ENCODE results near the gene CEP112. TPM values are rescaled to one million over a fixed set of nuclear protein-coding genes. Genes with fewer than 3 reads are reported as not detected.

Gene CEP112
- total and polyA plus RNA-seq, 8 donors: 15.1 to 23.8 (median 19.7) TPM

GRCh38 chr17:66129759-66130158 is 62.2 kb downstream of the CEP112 start:
- intact Hi-C loops (cut with DNase I): no loop called here
- H3K27ac ChIP-seq: no peak overlapping the region
- no peaks in the 10 kb centered on the region for H3K9me3 ChIP-seq
- H3K4me1 ChIP-seq: no peaks in the 10 kb centered on the region
- no peak for DNase-seq
- no peaks in the 10 kb centered on the region for H3K27me3 ChIP-seq
- H3K36me3 ChIP-seq: no peaks in the 10 kb centered on the region
- no peak for TF ChIP-seq CTCF (IDR thresholded peaks at IDR 0.05)
- no peak for ATAC-seq
- H3K4me3 ChIP-seq: no peak overlapping the region

- no peaks in the 10 kb centered on the region for H3K36me3 ChIP-seq
- intact Hi-C loops (cut with DNase I): no loop called here
Observed at GRCh38 chr17:66126231-66126630, 65.7 kb downstream of the CEP112 start.

GRCh38 chr17:66123163-66123562 is 68.8 kb downstream of the CEP112 start:
- H3K9me3 ChIP-seq: peaks cover 0 to 7% of the 10 kb centered on the region in 2 donors
- DNase-seq (no peak), ATAC-seq (peak; percentile 57)
- no peaks in the 10 kb centered on the region for H3K36me3 ChIP-seq
- no peaks in the 10 kb centered on the region for H3K27me3 ChIP-seq
- no peak overlapping the region for H3K27ac ChIP-seq
- TF ChIP-seq CTCF (IDR thresholded peaks at IDR 0.05): no peak
- no peaks in the 10 kb centered on the region for H3K4me1 ChIP-seq
- intact Hi-C loops (cut with DNase I): no loop called here
- no peak overlapping the region for H3K4me3 ChIP-seq

More at GRCh38 chr17:66126231-66126630, 65.7 kb downstream of the CEP112 start:
- no peak overlapping the region for H3K27ac ChIP-seq
- TF ChIP-seq CTCF (IDR thresholded peaks at IDR 0.05): no peak
- ATAC-seq (no peak), DNase-seq (no peak)
- no peaks in the 10 kb centered on the region for H3K27me3 ChIP-seq
- no peaks in the 10 kb centered on the region for H3K9me3 ChIP-seq
- no peaks in the 10 kb centered on the region for H3K4me1 ChIP-seq
- H3K4me3 ChIP-seq: no peak overlapping the region

- H3K27me3 ChIP-seq: no peaks in the 10 kb centered on the region
- H3K4me1 ChIP-seq: no peaks in the 10 kb centered on the region
- H3K4me3 ChIP-seq: no peak overlapping the region
- H3K36me3 ChIP-seq: no peaks in the 10 kb centered on the region
- no peak for DNase-seq
- no peak for TF ChIP-seq CTCF (IDR thresholded peaks at IDR 0.05)
- H3K9me3 ChIP-seq: peaks cover 0 to 12% of the 10 kb centered on the region in 2 donors
- no peak for ATAC-seq
- no peak overlapping the region for H3K27ac ChIP-seq
- intact Hi-C loops (cut with DNase I): no loop called here
Observed at GRCh38 chr17:66115246-66115645, 76.7 kb downstream of the CEP112 start.

- Histone ChIP-seq H3K4me3 (no peak overlapping the region), H3K36me3 (no peaks in the 10 kb centered on the region), H3K9me3 (peaks cover 0 to 12% of the 10 kb centered on the region in 2 donors), H3K27me3 (no peaks in the 10 kb centered on the region), H3K4me1 (no peaks in the 10 kb centered on the region), H3K27ac (no peak overlapping the region)
- intact Hi-C loops (cut with DNase I): no loop called here
- DNase-seq (no peak), ATAC-seq (no peak)
- TF ChIP-seq CTCF (IDR thresholded peaks at IDR 0.05): no peak
Observed at GRCh38 chr17:66114609-66115008, 77.3 kb downstream of the CEP112 start.

All from left lung (tissue), 10 donors.